Hypothalamus (tissue), 51 donors: ENCODE measurements around the gene SLAMF9.
A peak's percentile ranks its signal among the peaks of the same experiment; 100 is the strongest.

Experiments used
- DNase-seq, 51 donors: peaks; one replicate each; lab custom pipeline; 2025; lab: John Stamatoyannopoulos, UW

Gene SLAMF9

DNA sequence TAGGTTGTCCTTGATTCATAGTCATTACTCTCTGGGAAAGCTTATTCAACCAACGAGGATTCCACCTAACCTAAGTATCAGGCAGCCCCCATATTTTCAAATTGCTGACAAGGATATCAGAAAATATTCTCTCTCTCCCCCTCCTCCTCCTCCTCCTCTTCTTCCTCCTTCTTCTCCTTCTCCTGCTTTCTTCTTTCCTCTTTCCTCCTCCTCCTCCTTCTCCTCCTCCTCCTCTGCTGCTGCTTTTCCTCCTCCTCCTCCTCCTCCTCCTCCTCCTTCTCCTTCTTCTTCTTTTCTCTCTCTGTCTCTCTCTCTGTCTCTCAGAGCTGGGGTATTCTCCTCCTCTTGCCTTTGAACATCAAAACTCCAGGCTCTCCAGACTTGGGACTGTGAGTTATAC is 6.1 kb downstream of the SLAMF9 start:
- no peak for DNase-seq

DNA sequence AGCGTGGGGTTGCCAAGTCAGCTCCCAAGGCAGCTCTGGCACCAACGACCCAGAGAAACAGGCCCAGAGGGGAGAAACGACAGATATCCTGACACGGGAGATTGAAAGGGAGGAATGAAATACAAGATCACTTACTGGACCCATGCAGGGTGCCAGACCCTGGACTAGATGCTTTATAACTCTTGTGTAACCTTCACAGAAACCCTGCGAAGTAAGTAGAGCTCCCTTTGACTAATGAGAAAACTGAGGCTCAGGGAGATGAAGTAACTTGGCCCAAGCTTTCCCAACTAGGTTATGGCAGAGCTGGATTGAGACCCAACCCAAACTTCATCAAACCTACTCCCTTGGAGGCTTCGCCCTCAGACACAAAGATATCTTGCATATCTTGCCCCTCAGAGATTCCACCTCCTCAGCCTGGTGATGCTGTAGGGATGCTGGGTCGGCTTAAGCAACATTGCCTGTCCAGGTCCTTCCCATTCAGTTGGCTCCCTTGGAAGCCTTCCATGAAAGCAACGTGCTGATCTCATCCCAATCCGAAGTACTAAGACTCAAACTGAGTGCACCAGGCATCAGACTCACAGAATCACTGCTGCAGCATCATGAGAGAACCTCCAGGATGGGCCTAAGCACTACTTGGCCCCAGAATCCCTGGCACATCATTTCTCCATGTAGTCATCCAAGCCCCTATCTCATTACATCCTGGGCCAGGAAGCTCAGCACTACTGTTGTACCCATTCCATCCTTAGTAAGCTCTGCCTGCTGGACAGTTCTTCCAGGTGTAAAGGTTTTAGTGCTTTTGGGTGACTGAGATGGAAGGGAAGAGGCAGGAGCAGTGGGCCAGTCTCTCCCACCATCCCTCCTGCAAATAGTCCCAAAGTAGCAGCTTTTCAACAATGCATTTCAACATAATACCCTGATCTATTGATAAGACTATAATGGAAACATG is 7.5 kb downstream of the SLAMF9 start:
- DNase-seq: no peak

DNA sequence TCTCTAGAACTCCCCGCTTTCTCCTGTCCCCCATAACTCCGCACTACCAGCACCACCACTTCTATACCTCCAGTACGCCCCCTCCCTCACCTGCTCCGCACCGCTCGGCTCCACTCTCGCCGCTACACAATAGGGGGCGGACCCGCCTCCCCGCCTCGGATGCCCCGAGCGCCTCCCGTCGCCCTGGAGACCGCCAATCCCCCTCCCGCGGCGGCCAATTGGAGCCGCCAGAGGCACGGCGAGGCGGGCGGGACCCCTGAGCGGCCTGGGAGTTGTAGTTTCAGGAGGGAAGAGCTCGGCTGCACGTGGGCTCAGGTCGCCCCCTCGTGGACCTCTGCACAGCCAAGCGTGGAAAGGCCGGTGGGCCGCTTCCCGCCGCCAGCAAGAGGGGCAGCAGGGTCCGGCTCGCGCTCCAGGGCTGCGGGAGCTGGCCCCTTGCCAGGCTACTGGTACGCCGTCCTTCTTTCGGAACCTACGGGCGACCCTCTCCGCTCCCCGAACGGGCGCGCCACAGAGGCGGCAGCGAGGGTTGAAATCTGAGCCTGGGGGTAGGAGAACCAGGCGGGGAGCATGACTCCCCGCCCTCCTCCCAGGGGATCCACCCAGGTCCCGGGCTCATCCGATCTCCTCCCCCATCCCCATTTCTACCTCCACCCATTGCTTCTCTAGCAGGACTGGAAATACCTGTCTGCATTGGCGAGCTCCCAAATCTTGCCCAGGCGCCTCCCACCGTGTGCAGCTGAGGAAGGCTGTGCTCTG is 8.4 kb downstream of the SLAMF9 start, which contains the start of gene IGSF9:
TSS of gene IGSF9 (minus strand) at position 131 of the 759 bp plus-strand sequence. CDS start 2,159 bp downstream, outside the sequence.
- DNase-seq: peak in 44 of 51 donors; percentile 9 to 81 (median 54)

DNA sequence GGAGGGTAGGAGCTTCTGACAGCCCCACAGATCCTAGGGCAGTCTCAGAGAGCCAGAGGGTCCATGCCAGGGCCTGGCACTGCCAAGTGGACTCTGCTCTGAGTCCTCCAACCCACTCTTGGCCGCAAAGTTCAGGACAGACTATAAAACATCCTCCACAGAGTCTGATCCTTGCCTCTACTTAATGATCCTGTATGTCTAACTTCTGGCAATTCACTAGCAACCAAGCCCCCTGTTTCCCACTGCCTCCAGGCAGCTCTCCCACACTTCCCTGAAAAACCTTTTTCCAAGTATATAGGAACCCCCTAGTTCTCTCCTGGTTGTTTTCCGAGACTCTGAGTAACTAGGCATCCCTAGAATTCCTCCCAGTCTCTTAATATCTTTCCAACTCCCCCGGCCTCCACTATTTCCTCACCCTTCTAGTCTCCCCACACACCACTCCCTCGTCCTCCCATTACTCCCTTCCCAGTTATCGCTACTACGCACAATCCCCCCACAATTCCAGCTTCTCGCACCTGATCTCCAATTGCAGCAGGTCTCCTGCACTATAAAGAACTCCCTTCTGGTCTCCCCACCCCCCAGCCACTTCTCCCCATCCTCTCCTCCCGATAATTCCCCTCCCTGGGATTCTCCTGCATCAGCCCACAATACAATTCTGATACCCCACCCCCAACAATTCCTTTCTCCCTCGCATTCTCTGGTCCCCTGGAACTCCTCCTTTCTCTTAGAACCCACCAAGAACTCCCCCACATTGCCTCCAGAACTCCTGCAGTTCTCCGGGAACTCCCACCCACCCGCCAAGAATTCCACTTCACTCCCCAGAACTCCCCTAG is 9.2 kb downstream of the SLAMF9 start:
- DNase-seq: no peak

DNA sequence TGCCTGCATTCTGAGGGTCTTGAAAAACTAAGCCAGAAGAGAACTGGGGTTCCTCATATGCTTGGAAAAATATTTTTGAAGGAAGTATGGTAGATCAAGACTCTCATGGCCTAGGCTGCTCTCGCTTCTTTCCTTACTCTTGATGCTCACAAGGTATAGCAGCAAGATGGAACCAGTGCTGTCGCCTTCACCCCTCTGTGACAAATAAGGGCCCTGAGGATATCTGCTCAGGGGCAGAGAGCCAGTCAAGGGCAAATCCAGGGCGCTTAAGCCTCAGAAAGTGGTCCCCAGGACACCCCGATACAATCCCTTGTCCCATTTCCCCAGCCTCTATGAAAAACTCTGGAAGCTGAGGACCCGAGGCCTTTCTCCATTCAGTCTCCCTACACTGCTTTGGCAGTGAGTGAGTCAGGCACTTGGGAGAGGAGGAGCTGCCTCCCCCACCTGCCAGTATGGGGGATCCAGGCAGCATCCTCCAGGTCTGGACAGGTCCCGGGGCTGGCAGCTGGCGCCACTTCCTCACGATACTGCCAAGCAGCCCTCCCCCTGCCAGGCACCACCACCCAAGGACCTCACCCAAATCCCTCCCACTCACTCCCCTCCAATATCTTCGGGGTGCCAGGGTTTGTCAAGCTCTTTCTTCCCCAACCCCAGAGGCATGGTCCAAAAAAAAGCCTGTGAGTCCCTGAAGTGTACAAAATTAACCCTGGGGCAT is 10.0 kb downstream of the SLAMF9 start:
- DNase-seq: no peak

DNA sequence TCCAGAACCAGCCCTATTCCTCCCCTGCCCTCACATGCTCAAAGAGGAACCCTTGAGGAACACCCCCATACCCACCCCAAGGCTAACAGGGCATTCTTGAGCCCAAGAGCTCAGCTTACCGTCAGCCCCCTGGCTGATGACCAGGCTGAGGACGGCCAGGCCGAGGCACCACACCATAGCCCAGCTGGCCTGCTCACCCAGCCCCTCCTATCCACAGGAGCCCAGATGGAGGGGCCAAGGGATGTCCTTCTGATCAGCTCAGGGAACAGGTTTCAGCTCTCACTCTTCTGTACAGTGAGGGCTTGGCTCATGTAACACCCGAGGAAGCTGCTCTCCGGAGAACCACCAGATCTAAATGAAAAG is 10.8 kb downstream of the SLAMF9 start:
- DNase-seq: no peak

DNA sequence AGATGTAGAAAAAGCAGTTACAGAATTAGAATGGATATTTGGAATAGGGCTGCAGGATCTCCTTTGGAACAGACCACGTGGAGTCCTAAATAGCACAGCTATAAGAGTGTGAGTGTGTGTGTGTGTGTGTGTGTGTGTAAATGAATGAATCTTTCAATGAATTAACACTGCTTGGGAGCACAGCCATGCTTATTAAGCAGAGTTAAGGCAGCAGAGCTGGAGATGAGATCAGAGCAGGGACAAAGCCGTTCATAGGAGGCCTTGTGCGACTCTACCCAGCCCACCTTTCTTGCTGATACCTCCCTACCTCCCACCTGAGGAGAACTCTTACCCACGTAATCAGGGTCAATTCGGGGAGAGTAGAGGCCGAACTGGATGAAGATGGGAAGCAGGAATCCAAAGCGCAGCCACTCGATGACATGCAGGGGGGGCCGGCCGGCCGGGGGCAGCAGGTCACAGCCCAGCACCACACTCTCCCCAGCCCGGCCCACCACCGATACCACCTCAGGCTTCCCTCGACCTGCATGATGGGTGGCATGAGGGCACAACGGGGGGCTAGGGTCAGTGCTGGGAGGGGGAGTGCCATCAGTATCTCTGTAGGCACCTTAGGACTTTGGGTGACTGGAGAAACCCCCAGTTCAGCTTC is 11.3 kb downstream of the SLAMF9 start:
- DNase-seq: no peak

DNA sequence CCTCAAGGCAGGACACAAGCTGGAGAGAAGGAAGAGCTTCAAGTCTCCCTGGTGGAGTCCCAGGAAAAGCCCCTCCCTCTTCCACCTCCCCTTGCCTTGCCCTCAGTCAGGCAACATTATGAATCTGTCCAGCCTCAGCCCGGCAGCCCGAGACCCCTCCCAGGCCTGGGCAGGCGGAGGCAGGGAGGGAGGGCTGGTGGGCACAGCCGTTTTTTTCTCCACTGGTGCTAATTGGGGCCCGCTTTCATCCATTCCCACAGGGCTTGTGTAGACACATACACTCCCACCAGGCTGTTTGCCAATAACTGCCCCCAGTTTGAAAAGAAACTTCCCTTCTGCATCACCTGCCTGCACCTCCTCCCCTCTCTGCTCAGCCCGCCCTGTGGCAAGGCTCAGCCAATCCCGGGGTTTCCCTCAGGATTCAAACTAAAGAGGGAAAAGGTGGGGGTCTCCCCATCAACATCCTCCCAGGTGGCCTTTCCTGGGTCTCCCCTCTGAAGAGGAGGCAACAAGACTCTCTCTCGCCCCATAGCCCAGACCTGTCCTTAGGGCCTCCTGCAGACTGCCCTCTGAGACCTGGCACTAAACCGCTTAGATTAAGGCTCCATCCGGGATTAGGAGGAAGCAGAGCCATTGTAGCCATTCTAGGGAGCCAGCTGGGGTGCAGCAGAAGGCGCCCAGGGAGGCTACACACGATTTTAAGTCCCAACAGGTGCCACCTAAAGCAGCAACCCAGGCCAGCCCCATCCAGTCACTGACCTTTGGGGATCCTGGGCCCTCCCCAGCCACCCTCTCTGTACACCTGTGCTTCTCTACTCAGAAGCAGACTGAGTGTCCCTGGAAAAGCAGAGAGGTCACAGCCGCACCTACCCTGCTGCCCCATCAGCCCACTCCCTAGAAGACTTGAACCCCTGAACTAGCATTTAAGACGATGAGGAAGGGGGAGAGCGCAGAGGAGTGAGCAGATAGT is 12.2 kb downstream of the SLAMF9 start:
- DNase-seq: no peak

DNA sequence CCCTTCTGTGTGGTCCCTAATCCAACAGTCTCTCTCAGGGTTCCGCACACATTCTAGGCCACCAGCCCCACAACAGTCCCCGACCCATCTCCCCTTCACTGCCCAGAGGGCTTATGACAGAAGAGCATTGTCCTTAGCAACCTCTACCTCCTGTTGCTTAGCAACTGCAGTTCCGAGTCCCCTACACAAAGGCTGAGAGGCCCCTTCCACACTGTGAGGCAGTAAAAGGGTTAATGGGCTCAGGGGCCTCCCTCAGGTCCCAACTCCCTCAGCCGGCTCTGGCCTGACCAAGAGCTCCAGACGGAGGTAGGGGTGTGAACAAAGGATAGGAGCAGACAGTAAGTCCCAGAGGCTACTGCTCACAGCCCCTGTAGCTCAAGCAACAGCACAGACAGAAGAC is 12.9 kb downstream of the SLAMF9 start:
- DNase-seq: peak in 1 of 51 donors; percentile 22

DNA sequence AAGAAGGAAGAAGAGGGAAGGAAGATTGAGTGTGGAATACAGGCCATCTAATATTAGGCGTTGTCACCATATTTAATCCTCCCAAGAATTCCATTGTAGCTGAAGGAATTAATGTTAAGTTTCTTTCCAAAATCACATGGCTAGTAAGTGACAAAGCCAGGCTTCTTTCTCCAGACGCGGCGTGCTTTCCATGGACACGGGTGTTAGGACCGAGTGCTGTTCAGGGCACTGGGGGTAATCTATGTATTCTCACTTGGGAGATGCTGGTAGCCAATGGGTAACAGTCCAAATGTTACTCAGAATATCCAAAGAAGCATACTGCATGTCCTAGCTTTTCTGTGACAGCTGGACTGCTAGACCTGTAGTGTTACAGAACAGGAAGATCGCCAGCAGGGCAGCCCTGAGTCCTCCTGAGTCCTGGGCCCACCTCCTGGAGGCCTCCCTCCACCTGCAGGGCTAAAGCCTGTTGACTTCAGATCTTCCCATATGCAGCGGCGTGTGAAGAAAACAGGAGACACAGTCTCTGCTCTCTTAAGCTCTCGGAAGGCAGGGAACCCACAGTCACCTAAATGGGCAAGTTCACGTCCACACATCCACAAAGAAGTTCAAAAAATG is 13.9 kb downstream of the SLAMF9 start:
- no peak for DNase-seq

DNA sequence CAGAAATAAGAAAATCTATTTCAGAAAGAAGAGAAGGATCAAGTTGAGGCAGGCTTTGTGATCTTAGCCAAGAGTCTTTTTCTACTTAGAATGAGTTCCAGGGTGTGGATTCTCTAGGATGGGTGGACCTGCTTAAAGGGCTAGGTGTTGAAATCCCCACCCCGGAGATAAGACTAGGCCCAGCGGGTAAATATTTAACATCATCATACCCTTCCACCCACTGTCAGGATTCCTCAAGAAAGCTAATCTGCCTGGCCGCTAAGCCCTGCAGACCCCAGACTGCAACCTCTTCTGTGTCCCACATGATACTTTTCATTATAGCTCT is 14.4 kb downstream of the SLAMF9 start:
- DNase-seq: no peak

DNA sequence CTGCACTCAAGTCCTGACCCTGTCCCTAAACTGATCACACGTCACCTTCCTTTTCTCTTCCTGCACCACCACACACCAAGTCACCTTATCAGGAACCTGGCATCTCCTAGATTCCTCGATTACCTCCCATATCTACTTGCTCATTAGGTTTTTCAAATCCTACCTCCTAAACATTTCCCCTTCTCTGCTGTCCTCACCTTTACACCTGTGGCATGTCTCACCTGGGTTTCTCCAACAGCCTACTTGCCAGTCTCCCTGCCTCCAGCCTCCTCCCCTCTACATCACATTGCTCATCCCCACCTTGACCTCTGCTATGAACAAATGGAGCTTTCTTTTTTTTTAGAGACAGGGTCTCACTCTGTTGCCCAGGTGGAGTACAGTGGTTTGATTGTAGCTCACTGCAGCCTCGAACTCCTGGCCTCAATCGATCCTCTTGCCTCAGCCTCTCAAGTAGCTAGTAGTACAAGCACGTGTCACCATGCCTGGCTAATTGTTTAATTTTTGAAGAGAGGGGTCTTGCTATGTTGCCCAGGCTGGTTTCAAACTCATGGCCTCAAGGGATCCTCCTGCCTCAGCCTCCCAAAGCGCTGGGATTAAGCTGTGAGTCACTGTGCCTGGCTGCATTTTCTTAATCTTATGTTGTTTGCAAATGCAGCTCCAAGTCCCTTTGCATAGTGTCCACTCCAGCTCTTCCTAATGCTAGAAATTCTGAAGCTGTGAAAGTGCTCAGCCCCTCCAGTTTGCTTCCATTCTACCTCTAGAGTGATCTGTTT is 14.9 kb downstream of the SLAMF9 start:
- DNase-seq: no peak

DNA sequence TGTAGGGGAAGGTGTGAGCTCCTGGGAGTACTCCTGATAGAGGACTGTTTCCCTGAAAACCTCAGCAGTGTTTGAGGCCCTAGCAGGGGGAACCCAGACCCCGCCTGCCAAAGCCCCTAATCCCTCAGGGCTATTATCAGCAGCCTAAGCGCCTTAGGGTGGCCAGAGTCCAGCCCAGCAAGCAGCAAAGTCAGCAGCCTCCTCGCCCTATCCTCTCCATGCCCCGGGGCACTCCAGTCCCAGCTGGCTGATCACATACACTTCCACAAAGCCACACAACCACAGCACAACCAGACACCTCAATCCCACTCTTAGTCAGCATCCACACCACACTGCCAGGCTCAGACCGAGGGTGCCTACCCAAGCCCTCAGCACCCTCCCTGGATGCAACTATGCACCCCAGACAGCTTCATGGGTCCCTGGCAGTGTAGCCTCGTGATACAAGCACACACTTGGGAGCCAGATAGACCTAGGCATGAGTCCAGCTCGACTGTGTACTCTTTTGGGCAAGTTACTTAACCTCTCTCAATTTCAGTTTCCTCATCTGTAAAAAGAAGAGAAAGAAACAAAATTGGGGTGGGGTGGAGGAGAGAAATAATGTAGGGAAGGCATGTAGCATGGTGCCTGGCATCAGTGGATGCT is 15.7 kb downstream of the SLAMF9 start:
- no peak for DNase-seq

DNA sequence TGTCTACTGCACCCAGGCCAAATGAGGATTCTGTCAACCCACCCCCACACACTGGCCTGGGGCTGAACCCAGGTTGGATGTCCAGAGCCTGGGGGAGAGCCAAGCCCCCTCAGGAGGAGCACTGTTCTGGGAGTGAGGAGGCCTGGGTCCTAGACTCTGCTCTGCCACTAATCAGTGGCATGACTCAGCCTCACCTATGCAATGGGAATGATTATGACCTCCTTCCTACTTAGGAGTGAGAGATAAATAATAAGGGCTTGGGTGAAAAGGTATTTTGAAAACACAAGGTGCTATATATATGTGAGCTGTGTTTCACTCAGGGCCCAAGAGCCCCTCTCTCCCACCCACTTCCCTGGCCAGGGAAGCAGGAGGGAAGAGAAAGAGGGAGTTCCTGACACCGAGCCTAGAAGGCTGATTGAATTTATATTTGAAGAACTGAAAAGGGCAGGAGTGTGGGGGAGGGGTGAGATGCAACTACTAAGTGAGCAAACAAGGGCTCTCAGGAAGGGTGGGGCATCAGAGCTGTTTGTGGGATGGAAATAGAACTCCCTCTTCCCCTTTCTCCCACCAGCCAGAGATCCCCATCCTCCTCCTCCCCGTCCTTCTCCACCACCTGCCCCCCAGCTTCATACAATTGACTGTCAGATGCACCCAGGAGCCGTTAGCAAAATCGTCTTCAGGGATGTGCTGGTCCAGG is 16.8 kb downstream of the SLAMF9 start:
- no peak for DNase-seq

DNA sequence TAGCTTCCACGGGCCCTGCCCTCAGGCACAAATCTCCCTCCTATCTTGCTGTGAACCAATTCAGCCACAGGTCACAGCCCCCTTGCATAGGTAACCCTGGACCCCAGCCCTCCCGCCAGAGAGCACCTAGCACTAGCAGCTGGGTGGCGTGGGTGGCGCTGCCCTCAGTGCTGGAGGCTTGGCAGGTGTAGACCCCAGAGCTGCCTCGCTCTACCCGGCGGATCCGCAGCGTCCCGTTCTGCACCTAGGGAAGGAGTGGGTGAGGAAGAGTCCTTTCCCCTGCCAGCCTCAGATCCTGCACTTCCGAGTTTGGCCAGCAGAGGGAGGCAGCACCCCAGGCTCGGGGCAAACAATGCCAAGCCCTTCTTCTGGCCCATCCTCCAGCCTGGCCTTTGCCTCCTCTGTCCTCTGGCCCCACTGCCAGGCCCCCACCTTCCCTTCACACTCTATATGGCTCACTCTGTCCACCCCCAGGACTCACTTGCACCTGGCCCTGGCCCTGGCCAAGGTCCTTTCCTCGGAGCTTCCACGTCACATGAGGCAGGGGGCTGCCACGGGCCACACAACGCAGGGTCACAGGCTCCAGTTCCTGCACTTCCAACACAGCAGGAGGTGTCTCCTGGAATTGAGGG is 17.6 kb downstream of the SLAMF9 start:
- DNase-seq: peak in 35 of 51 donors; percentile 5 to 66 (median 28)
